ENCODE results near the gene SERGEF. TPM values are rescaled to one million over a fixed set of nuclear protein-coding genes. Genes with fewer than 3 reads are reported as not detected.

Gene SERGEF
- total RNA-seq, 6 experiments from 2014 or later, result 8.4 to 19.5 (median 15.8) TPM

- ATAC-seq (no peak), DNase-seq (no peak)
- H3K27ac ChIP-seq, result no peak overlapping the region
- H3K36me3 ChIP-seq, result no peaks in the 10 kb centered on the region
- TF ChIP-seq CTCF (IDR thresholded peaks at IDR 0.05), result no peak
- no peak for TF ChIP-seq POLR2A (IDR thresholded peaks at IDR 0.05)
- intact Hi-C loops (cut with DNase I), result no loop called here
- 94% methylated on average over 3 of the region's 3 CpGs for WGBS (ENCODE audit: insufficient coverage, low coverage, low lambda C conversion rate, missing lambda C conversion rate)
- no peaks in the 10 kb centered on the region for H3K9me3 ChIP-seq
- no peak overlapping the region for H3K4me3 ChIP-seq
- no peaks in the 10 kb centered on the region for H3K27me3 ChIP-seq
- H3K4me1 ChIP-seq, result peaks cover 0 to 40% (median 5%) of the 10 kb centered on the region in 4 donors
Observed at GRCh38 chr11:17929171-17929570, 83.7 kb downstream of the SERGEF start.

- TF ChIP-seq CTCF (IDR thresholded peaks at IDR 0.05), result no peak
- no peak for TF ChIP-seq POLR2A (IDR thresholded peaks at IDR 0.05)
- no peak for ATAC-seq
- no peak overlapping the region for H3K27ac ChIP-seq
- H3K4me1 ChIP-seq, result peaks cover 0 to 38% (median 3%) of the 10 kb centered on the region in 4 donors
- no peaks in the 10 kb centered on the region for H3K9me3 ChIP-seq
- H3K36me3 ChIP-seq, result no peaks in the 10 kb centered on the region
- H3K4me3 ChIP-seq, result no peak overlapping the region
- WGBS (ENCODE audit: insufficient coverage, low coverage, low lambda C conversion rate, missing lambda C conversion rate), result 62% methylated on average over 3 of the region's 3 CpGs
- no peak for DNase-seq
- no peaks in the 10 kb centered on the region for H3K27me3 ChIP-seq
- intact Hi-C loops (cut with DNase I), result no loop called here
Observed at GRCh38 chr11:17927681-17928343, 85.0 kb downstream of the SERGEF start.

GRCh38 chr11:17927041-17927440 lies 85.8 kb downstream of the SERGEF start:
- ATAC-seq, result no peak
- intact Hi-C loops (cut with DNase I), result no loop called here
- no peak overlapping the region for H3K27ac ChIP-seq
- H3K9me3 ChIP-seq, result no peaks in the 10 kb centered on the region
- no peak overlapping the region for H3K4me3 ChIP-seq
- H3K4me1 ChIP-seq, result peaks cover 0 to 46% (median 3%) of the 10 kb centered on the region in 4 donors
- 81% methylated on average over 2 of the region's 3 CpGs for WGBS (ENCODE audit: insufficient coverage, low coverage, low lambda C conversion rate, missing lambda C conversion rate)
- no peaks in the 10 kb centered on the region for H3K27me3 ChIP-seq
- no peaks in the 10 kb centered on the region for H3K36me3 ChIP-seq
- TF ChIP-seq CTCF (IDR thresholded peaks at IDR 0.05) (no peak), POLR2A (IDR thresholded peaks at IDR 0.05) (no peak)
- DNase-seq, result no peak

- Histone ChIP-seq H3K27ac (peak overlapping the region in 1 of 3 donors; percentile 45), H3K36me3 (no peaks in the 10 kb centered on the region), H3K4me1 (peaks cover 0 to 64% (median 3%) of the 10 kb centered on the region in 4 donors), H3K9me3 (no peaks in the 10 kb centered on the region), H3K4me3 (no peak overlapping the region), H3K27me3 (no peaks in the 10 kb centered on the region)
- TF ChIP-seq CTCF (IDR thresholded peaks at IDR 0.05), result no peak
- no peak for TF ChIP-seq POLR2A (IDR thresholded peaks at IDR 0.05)
- peak; percentile 70 to 87 (median 81) for ATAC-seq
- peak; percentile 61 to 84 (median 70) for DNase-seq
- WGBS (ENCODE audit: insufficient coverage, low coverage, low lambda C conversion rate, missing lambda C conversion rate), result 44% methylated on average over 3 of the region's 3 CpGs
- intact Hi-C loops (cut with DNase I), result no loop called here
Observed at GRCh38 chr11:17924713-17925112, 88.1 kb downstream of the SERGEF start.
